Measurements from ENCODE around the gene NMNAT2.

NMNAT2 gene

DNA sequence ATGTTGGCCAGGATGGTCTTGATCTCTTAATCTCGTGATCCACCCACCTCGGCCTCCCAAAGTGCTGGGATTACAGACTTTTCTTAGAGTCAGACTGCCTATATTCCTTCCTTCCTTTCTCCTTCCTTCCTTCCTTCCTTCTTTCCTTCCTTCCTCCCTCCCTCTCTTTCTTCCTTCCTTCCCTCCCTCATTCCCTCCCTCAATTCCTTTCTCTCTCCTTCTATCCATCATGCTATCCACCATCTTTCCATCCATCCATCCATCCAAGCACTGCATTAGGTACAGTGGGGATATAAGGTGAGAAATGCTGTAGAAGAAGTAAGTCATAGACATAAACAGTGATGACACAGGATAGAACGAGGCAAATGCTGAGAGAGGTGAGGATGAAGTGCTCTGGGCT is 218.9 kb downstream of the NMNAT2 start:
- TF ChIP-seq, protein P1, sequence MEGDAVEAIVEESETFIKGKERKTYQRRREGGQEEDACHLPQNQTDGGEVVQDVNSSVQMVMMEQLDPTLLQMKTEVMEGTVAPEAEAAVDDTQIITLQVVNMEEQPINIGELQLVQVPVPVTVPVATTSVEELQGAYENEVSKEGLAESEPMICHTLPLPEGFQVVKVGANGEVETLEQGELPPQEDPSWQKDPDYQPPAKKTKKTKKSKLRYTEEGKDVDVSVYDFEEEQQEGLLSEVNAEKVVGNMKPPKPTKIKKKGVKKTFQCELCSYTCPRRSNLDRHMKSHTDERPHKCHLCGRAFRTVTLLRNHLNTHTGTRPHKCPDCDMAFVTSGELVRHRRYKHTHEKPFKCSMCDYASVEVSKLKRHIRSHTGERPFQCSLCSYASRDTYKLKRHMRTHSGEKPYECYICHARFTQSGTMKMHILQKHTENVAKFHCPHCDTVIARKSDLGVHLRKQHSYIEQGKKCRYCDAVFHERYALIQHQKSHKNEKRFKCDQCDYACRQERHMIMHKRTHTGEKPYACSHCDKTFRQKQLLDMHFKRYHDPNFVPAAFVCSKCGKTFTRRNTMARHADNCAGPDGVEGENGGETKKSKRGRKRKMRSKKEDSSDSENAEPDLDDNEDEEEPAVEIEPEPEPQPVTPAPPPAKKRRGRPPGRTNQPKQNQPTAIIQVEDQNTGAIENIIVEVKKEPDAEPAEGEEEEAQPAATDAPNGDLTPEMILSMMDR (IDR thresholded peaks at IDR 0.05; ENCODE audit: insufficient read depth, missing control alignments) = no peak
- DNase-seq (ENCODE audit: insufficient read length, low spot score) = no peak
- FAIRE-seq = no peak

GRCh38 chr1:183198463-183198862 is 219.7 kb downstream of the NMNAT2 start:
- TF ChIP-seq, protein P1 (IDR thresholded peaks at IDR 0.05; ENCODE audit: insufficient read depth, missing control alignments) = no peak
- DNase-seq (ENCODE audit: insufficient read length, low spot score) = no peak
- FAIRE-seq = no peak
